CD14-positive monocyte (primary cell): ENCODE results near the gene HYPK. TPM values are rescaled to one million over a fixed set of nuclear protein-coding genes. Genes with fewer than 3 reads are reported as not detected.
"Not testable (repeated sequence)": the region's sequence is repeated elsewhere in the genome, so short reads cannot be mapped to it uniquely, and the experiment has no call there.

Source experiments
- DNase-seq, 3 donors: peaks; one replicate each; pipeline ENCODE4 v3.0.0-alpha.2; 2011 to 2022
- H2AFZ ChIP-seq: 2 replicates; pipeline ENCODE4 v1.6.0; 2012; ENCODE audit warnings: mild to moderate bottlenecking, low read depth, low read length, inconsistent platforms; ENCODE audit not compliant: insufficient read depth, poor library complexity, severe bottlenecking
- H3K27ac ChIP-seq, 2 donors: 1 replicate in 1 of 2; 2 replicates in 1 of 2; pipeline ENCODE4 v1.5.1; 2012 to 2013; ENCODE audit warnings: low read length in 2 of 2, control low read depth in 1 of 2, inconsistent platforms in 1 of 2, low read depth in 1 of 2, mild to moderate bottlenecking in 1 of 2
- H3K27me3 ChIP-seq, 2 donors: one replicate each; pipeline versions ENCODE4 v1.6.0 to v1.6.1; 2011 to 2013; ENCODE audit warnings: low read length in 2 of 2; ENCODE audit not compliant: control insufficient read depth in 2 of 2, insufficient read depth in 2 of 2
- H3K36me3 ChIP-seq, 2 donors: replicated peaks in 1 of 2; 1 replicate in 1 of 2; 2 replicates in 1 of 2; pipeline versions ENCODE4 v1.5.1 to v1.6.1; 2012 to 2013; ENCODE audit warnings: low read length in 2 of 2, control low read depth in 1 of 2, inconsistent platforms in 1 of 2, mild to moderate bottlenecking in 1 of 2; ENCODE audit not compliant: insufficient read depth in 2 of 2, control insufficient read depth in 1 of 2
- H3K4me1 ChIP-seq, 2 donors: 1 replicate in 1 of 2; 2 replicates in 1 of 2; pipeline versions ENCODE4 v1.5.1 to v1.6.1; 2012 to 2013; ENCODE audit warnings: low read length in 2 of 2, control low read depth in 1 of 2, inconsistent platforms in 1 of 2, mild to moderate bottlenecking in 1 of 2, moderate library complexity in 1 of 2; ENCODE audit not compliant: insufficient read depth in 2 of 2, control insufficient read depth in 1 of 2
- H3K4me2 ChIP-seq: replicated peaks from 2 replicates; pipeline ENCODE3; 2012; ENCODE audit warnings: low read length, moderate library complexity, mild to moderate bottlenecking; ENCODE audit not compliant: poor library complexity, severe bottlenecking; ENCODE audit errors: extremely low read depth
- H3K4me3 ChIP-seq, 3 experiments: fragments of 200-600 bp in 1 of 3; sonication (generic) in 1 of 3; replicated peaks in 1 of 3; 1 replicate in 2 of 3; 2 replicates in 1 of 3; pipeline ENCODE4 v1.5.1; 2011 to 2013; ENCODE audit warnings: low read length in 3 of 3, mild to moderate bottlenecking in 3 of 3, control low read depth in 2 of 3, low read depth in 2 of 3, inconsistent platforms in 1 of 3, moderate library complexity in 1 of 3
- H3K79me2 ChIP-seq: 2 replicates; pipeline ENCODE4 v1.6.0; 2012; ENCODE audit warnings: mild to moderate bottlenecking, control low read depth, inconsistent platforms, low read length, moderate library complexity; ENCODE audit not compliant: insufficient read depth
- H3K9ac ChIP-seq: 2 replicates; pipeline ENCODE4 v1.6.0; 2017; ENCODE audit warnings: low read length, mild to moderate bottlenecking; ENCODE audit not compliant: insufficient read depth, poor library complexity, severe bottlenecking
- H3K9me3 ChIP-seq, 2 donors: replicated peaks in 1 of 2; 1 replicate in 1 of 2; 2 replicates in 1 of 2; pipeline versions ENCODE4 v1.5.1 to v1.6.1; 2012 to 2013; ENCODE audit warnings: low read length in 2 of 2, control low read depth in 1 of 2; ENCODE audit not compliant: control insufficient read depth in 1 of 2, insufficient read depth in 1 of 2
- H4K20me1 ChIP-seq: 2 replicates; pipeline ENCODE4 v1.6.0; 2012; ENCODE audit warnings: mild to moderate bottlenecking, low read length, control low read depth, moderate library complexity; ENCODE audit not compliant: insufficient read depth
- H3K27ac Mint-ChIP-seq, 7 donors: one replicate each; pipeline ENCODE4 v1.8.0; 2020; ENCODE audit warnings: mild to moderate bottlenecking in 7 of 7, mixed read lengths in 7 of 7, moderate library complexity in 6 of 7, inconsistent platforms in 2 of 7
- H3K27me3 Mint-ChIP-seq, 3 donors: one replicate each; pipeline ENCODE4 v1.8.0; 2021 to 2022; ENCODE audit warnings: low read depth in 3 of 3, mild to moderate bottlenecking in 3 of 3, mixed read lengths in 3 of 3, moderate library complexity in 3 of 3, inconsistent platforms in 1 of 3
- H3K36me3 Mint-ChIP-seq, 2 donors: one replicate each; pipeline ENCODE4 v1.8.0; 2020; ENCODE audit warnings: mixed read lengths in 2 of 2, inconsistent platforms in 1 of 2, mild to moderate bottlenecking in 1 of 2
- H3K4me1 Mint-ChIP-seq: one replicate; pipeline ENCODE4 v1.8.0; 2020; ENCODE audit warnings: mild to moderate bottlenecking, mixed read lengths
- H3K4me3 Mint-ChIP-seq, 2 donors: one replicate each; pipeline ENCODE4 v1.8.0; 2020; ENCODE audit warnings: mild to moderate bottlenecking in 2 of 2, mixed read lengths in 2 of 2, moderate library complexity in 1 of 2
- H3K9me3 Mint-ChIP-seq, 7 donors: one replicate each; pipeline ENCODE4 v1.8.0; 2020 to 2022; ENCODE audit warnings: mixed read lengths in 7 of 7, mild to moderate bottlenecking in 6 of 7, moderate library complexity in 6 of 7, inconsistent platforms in 2 of 7
- WGBS: methylation state at CpG from one replicate; pipeline ENCODE4 v1.1.5; 2013; ENCODE audit warnings: missing lambda C conversion rate; ENCODE audit not compliant: insufficient coverage; 5-methylcytosine and 5-hydroxymethylcytosine counted together
- intact Hi-C, 2 donors: fragments of 100-400 bp; cut with micrococcal nuclease; formaldehyde crosslinking; loops; one replicate each; pipeline versions ENCODE4 v1.15.0 to v1.15.1; 2023
- polyA plus RNA-seq, 3 donors: library from polyadenylated mRNA; depleted of rRNA in 1 of 3; unstranded in 2 of 3; stranded (reverse) in 1 of 3; fragments of 300-500 nt in 2 of 3; fragments of >200 nt in 1 of 3; fragmentation: Illumina TruSeq in 2 of 3; gene quantifications; 1 replicate in 2 of 3; 2 replicates in 1 of 3; pipeline ENCODE4 v1.2.3, GENCODE V29; 2012 to 2021
- TF ChIP-seq, protein P1 (sequence below): fragments of 200-600 bp; IDR thresholded peaks from one replicate; pipeline ENCODE4 v1.8.0; 2022; ENCODE audit warnings: antibody characterized with exemption, mild to moderate bottlenecking

Gene HYPK
- polyA plus RNA-seq, 3 donors, result 4.4 to 23.1 (median 5.3) TPM

GRCh38 chr15:43831519-43832052 is 31.2 kb downstream of the HYPK start:
- H3K4me2 ChIP-seq, H3K4me3 Mint-ChIP-seq, H3K9me3 ChIP-seq, H3K27me3 ChIP-seq, intact Hi-C loops, H3K4me3 ChIP-seq, H4K20me1 ChIP-seq, H3K9ac ChIP-seq, H3K9me3 Mint-ChIP-seq, DNase-seq, H3K27me3 Mint-ChIP-seq: not testable (repeated sequence)
- Histone ChIP-seq H2AFZ (peak overlapping the region; percentile 6), H3K79me2 (peaks cover 74% of the 10 kb centered on the region), H3K27ac (peak overlapping the region in 1 of 2 donors; percentile 15), H3K36me3 (peaks cover 9 to 18% of the 10 kb centered on the region in 2 donors), H3K4me1 (peaks cover 7 to 17% of the 10 kb centered on the region in 2 donors)
- Mint-ChIP-seq H3K27ac (peak overlapping the region in 2 of 7 donors; percentile 1 to 37), H3K4me1 (peaks cover 22% of the 10 kb centered on the region), H3K36me3 (peaks cover 13 to 36% of the 10 kb centered on the region in 2 donors)
- WGBS, result 100% methylated on average over 5 of the region's 14 CpGs

GRCh38 chr15:43832485-43832884 is 32.1 kb downstream of the HYPK start:
- 100% methylated on average over 2 of the region's 6 CpGs for WGBS
- H3K4me1 Mint-ChIP-seq, result peaks cover 15% of the 10 kb centered on the region
- H3K27me3 Mint-ChIP-seq, H3K9me3 ChIP-seq, H3K9ac ChIP-seq, H3K4me1 ChIP-seq, H3K27me3 ChIP-seq, H3K4me3 ChIP-seq, H2AFZ ChIP-seq, H3K4me3 Mint-ChIP-seq, DNase-seq, H3K9me3 Mint-ChIP-seq, H4K20me1 ChIP-seq, H3K4me2 ChIP-seq, intact Hi-C loops: not testable (repeated sequence)
- peaks cover 16 to 36% of the 10 kb centered on the region in 2 donors for H3K36me3 Mint-ChIP-seq
- peak overlapping the region in 4 of 7 donors; percentile 30 to 87 (median 46) for H3K27ac Mint-ChIP-seq
- peaks cover 65% of the 10 kb centered on the region for H3K79me2 ChIP-seq
- H3K27ac ChIP-seq, result peak overlapping the region in 1 of 2 donors; percentile 15
- peaks cover 9 to 19% of the 10 kb centered on the region in 2 donors for H3K36me3 ChIP-seq

GRCh38 chr15:43845421-43845820 is 45.0 kb downstream of the HYPK start:
- no peak overlapping the region for H3K27ac ChIP-seq
- Mint-ChIP-seq H3K27ac (no peak overlapping the region), H3K9me3 (no peaks in the 10 kb centered on the region), H3K4me3 (no peak overlapping the region), H3K36me3 (peaks cover 17 to 60% of the 10 kb centered on the region in 2 donors), H3K4me1 (no peaks in the 10 kb centered on the region), H3K27me3 (peaks cover 0 to 1% (median 0%) of the 10 kb centered on the region in 3 donors)
- H2AFZ ChIP-seq, result no peak overlapping the region
- DNase-seq, result no peak
- H3K4me2 ChIP-seq, result no peak overlapping the region
- H3K79me2 ChIP-seq, result no peaks in the 10 kb centered on the region
- no peak overlapping the region for H3K9ac ChIP-seq
- TF ChIP-seq, protein P1, sequence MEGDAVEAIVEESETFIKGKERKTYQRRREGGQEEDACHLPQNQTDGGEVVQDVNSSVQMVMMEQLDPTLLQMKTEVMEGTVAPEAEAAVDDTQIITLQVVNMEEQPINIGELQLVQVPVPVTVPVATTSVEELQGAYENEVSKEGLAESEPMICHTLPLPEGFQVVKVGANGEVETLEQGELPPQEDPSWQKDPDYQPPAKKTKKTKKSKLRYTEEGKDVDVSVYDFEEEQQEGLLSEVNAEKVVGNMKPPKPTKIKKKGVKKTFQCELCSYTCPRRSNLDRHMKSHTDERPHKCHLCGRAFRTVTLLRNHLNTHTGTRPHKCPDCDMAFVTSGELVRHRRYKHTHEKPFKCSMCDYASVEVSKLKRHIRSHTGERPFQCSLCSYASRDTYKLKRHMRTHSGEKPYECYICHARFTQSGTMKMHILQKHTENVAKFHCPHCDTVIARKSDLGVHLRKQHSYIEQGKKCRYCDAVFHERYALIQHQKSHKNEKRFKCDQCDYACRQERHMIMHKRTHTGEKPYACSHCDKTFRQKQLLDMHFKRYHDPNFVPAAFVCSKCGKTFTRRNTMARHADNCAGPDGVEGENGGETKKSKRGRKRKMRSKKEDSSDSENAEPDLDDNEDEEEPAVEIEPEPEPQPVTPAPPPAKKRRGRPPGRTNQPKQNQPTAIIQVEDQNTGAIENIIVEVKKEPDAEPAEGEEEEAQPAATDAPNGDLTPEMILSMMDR, result no peak
- H3K4me3 ChIP-seq, result no peak overlapping the region
- no peaks in the 10 kb centered on the region for H4K20me1 ChIP-seq
- no peaks in the 10 kb centered on the region for H3K4me1 ChIP-seq
- no peaks in the 10 kb centered on the region for H3K27me3 ChIP-seq
- intact Hi-C loops, result no loop called here
- no peaks in the 10 kb centered on the region for H3K9me3 ChIP-seq
- peaks cover 10 to 38% of the 10 kb centered on the region in 2 donors for H3K36me3 ChIP-seq
